ENCODE results near the gene ANO1.

ANO1 gene

DNA sequence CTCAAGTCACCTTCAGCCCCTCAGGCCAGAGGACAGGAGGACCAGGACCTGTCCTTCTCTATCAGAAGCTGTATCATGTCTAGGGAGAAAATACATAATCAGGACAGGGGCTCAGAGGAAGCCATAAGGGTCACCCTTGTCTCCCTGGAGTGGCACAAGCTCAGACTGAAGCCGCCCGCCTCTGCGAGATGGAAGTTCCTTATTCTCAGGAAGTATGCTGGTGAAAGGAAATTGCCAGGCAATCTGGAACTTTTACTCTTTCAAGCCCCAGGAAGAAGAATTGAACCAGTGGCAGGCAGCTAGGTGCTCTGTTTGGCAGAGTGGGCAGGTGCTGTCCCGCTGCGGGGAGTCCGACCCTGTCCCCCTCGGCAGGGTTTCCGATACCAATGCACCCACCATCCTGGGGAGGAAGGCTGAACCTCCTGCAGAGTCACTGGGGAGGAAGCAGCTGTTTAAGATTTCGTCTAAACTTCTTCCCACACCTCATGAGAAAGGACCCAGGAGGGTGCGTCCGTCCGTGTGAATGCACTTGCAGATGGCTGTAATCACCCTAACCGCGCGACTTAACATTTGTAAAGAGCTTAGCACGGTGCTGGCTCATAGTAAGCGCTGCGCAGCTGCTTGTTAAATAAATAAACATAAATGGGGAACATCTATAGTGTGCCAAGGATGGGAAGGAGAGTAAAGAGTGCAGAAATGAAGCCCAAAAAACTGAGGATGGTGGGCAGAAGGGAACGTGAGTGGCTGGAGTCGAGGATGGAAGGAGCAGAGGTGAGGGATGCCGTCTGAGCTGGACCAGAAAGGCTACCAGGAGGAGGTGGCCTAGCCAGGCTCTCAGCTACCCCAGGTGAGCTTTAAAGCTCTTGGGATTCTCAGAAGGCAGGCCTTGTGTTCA is 5.0 kb upstream of the ANO1 start:
- Histone ChIP-seq H3K4me1 (ENCODE audit: low read length) (no peaks in the 10 kb centered on the region), H3K27me3 (replicated peaks; ENCODE audit: insufficient read depth, low read length) (peaks cover 98% of the 10 kb centered on the region), H3K4me3 (ENCODE audit: low read length) (no peak overlapping the region), H3K9me2 (replicated peaks; ENCODE audit: insufficient read depth, low read length) (no peaks in the 10 kb centered on the region), H3K36me3 (replicated peaks; ENCODE audit: insufficient read depth, low read length) (no peaks in the 10 kb centered on the region), H3K4me2 (ENCODE audit: low read depth, low read length) (no peak overlapping the region), H3K9me3 (replicated peaks; ENCODE audit: insufficient read depth, low read length) (no peaks in the 10 kb centered on the region), H2AFZ (ENCODE audit: low read length) (no peak overlapping the region), H3K27ac (ENCODE audit: low read length) (no peak overlapping the region), H3K9ac (ENCODE audit: low read length) (no peak overlapping the region), H3K79me2 (ENCODE audit: low read length) (no peaks in the 10 kb centered on the region), H4K20me1 (ENCODE audit: insufficient read depth, low read length) (no peaks in the 10 kb centered on the region), H3F3A (ENCODE audit: insufficient read depth, low read length) (no peaks in the 10 kb centered on the region)
- TF ChIP-seq EZH2 (optimal IDR thresholded peaks at IDR 0.05; ENCODE audit: low read depth, low read length) (no peak), CTCF (IDR thresholded peaks at IDR 0.05; ENCODE audit: low read length) (no peak), EZH2phosphoT487 (IDR thresholded peaks at IDR 0.05; ENCODE audit: low read length) (no peak)
- DNase-seq, result no peak

GRCh38 chr11:70073871-70074371 is 4.2 kb upstream of the ANO1 start:
- no peak for TF ChIP-seq EZH2 (optimal IDR thresholded peaks at IDR 0.05; ENCODE audit: low read depth, low read length)
- no peak for TF ChIP-seq EZH2phosphoT487 (IDR thresholded peaks at IDR 0.05; ENCODE audit: low read length)
- no peak for TF ChIP-seq CTCF (IDR thresholded peaks at IDR 0.05; ENCODE audit: low read length)
- H3K27me3 ChIP-seq (replicated peaks; ENCODE audit: insufficient read depth, low read length), result peaks cover 91% of the 10 kb centered on the region
- no peak overlapping the region for H3K4me2 ChIP-seq (ENCODE audit: low read depth, low read length)
- no peak overlapping the region for H3K27ac ChIP-seq (ENCODE audit: low read length)
- no peaks in the 10 kb centered on the region for H3K79me2 ChIP-seq (ENCODE audit: low read length)
- H3K36me3 ChIP-seq (replicated peaks; ENCODE audit: insufficient read depth, low read length), result no peaks in the 10 kb centered on the region
- no peaks in the 10 kb centered on the region for H3K9me3 ChIP-seq (replicated peaks; ENCODE audit: insufficient read depth, low read length)
- no peaks in the 10 kb centered on the region for H4K20me1 ChIP-seq (ENCODE audit: insufficient read depth, low read length)
- H3K9ac ChIP-seq (ENCODE audit: low read length), result no peak overlapping the region
- H3K4me1 ChIP-seq (ENCODE audit: low read length), result no peaks in the 10 kb centered on the region
- no peak overlapping the region for H2AFZ ChIP-seq (ENCODE audit: low read length)
- H3F3A ChIP-seq (ENCODE audit: insufficient read depth, low read length), result no peaks in the 10 kb centered on the region
- no peak overlapping the region for H3K4me3 ChIP-seq (ENCODE audit: low read length)
- no peak for DNase-seq
- H3K9me2 ChIP-seq (replicated peaks; ENCODE audit: insufficient read depth, low read length), result no peaks in the 10 kb centered on the region

DNA sequence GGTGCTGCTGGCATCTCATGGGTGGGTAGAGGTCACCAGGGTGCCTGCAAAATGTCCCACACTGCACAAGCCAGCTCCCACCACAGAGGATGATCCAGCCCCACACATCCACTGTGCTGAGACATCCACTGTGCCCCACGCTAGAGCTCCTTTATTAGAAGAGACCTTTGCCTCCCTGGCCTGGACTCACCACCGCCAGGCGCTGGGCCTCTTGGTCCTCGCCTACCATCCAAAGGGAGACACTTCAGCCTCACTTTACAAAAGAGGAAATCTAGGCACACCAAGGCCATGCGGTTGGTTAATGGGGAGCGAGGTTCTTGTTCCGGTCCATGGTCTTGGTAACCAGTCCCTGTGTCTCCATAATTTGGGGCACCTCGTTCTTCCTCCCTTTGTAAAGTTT is 3.4 kb upstream of the ANO1 start:
- TF ChIP-seq EZH2 (optimal IDR thresholded peaks at IDR 0.05; ENCODE audit: low read depth, low read length) (no peak), CTCF (IDR thresholded peaks at IDR 0.05; ENCODE audit: low read length) (no peak), EZH2phosphoT487 (IDR thresholded peaks at IDR 0.05; ENCODE audit: low read length) (no peak)
- Histone ChIP-seq H3F3A (ENCODE audit: insufficient read depth, low read length) (no peaks in the 10 kb centered on the region), H3K27me3 (replicated peaks; ENCODE audit: insufficient read depth, low read length) (peaks cover 91% of the 10 kb centered on the region), H2AFZ (ENCODE audit: low read length) (no peak overlapping the region), H3K9ac (ENCODE audit: low read length) (no peak overlapping the region), H3K79me2 (ENCODE audit: low read length) (no peaks in the 10 kb centered on the region), H3K4me3 (ENCODE audit: low read length) (no peak overlapping the region), H3K36me3 (replicated peaks; ENCODE audit: insufficient read depth, low read length) (no peaks in the 10 kb centered on the region), H4K20me1 (ENCODE audit: insufficient read depth, low read length) (no peaks in the 10 kb centered on the region), H3K4me2 (ENCODE audit: low read depth, low read length) (no peak overlapping the region), H3K9me2 (replicated peaks; ENCODE audit: insufficient read depth, low read length) (no peaks in the 10 kb centered on the region), H3K4me1 (ENCODE audit: low read length) (no peaks in the 10 kb centered on the region), H3K9me3 (replicated peaks; ENCODE audit: insufficient read depth, low read length) (no peaks in the 10 kb centered on the region), H3K27ac (ENCODE audit: low read length) (no peak overlapping the region)
- no peak for DNase-seq
